HG03354 (cell line): ENCODE data around the gene RCE1.

Experiments
- ATAC-seq: cut with Tn5 transposase; IDR thresholded peaks from one replicate; pipeline ENCODE4 v1.9.1; 2021; ENCODE audit warnings: mild to moderate bottlenecking; ENCODE audit not compliant: unreplicated experiment, poor library complexity, severe bottlenecking

The RCE1 gene

GRCh38 chr11:66855574-66856495, 12.6 kb downstream of the RCE1 start:
- peak; percentile 71 for ATAC-seq

DNA sequence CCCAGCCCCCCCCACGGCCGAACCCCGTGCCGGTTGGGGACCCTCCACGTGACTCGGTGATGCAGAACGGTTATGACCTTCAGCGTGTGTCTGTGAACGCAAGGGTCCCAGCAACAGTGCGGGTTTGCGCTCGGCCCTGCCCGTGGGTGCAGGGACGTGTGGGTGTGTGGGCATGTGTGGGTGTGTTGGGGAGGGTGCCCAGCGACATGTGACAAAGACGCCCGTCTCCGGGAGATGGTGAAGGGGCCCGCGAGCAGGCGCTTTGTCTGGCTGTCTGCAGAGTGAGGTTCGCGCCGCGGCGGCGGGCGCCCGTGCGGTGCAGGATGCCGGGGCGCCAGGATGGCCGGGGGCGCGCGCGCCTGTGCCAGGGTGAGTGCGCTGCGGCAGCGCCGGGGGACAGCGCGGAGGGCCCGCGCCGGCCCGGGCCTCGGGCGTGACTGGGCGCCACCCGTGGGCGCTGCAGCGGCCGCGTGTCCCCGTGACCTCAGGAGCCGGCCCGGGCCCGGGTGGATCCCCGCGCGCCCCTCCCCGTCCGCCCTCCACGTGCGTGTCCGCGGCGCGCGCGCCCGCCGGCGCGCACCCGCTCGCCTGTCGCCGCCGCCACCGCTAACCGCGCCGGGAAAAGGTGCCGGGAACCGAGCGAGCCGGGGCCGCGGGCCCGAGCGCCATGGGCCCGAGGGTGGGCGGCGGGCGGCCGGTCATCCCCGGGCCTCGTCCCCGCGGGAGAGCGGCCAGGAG, 13.4 kb downstream of the RCE1 start, which contains the start of gene LRFN4:
LRFN4 (plus strand) TSS at position 569 of the 738 bp plus-strand sequence. CDS start 681 bp downstream, outside the sequence.
- peak; percentile 44 for ATAC-seq

DNA sequence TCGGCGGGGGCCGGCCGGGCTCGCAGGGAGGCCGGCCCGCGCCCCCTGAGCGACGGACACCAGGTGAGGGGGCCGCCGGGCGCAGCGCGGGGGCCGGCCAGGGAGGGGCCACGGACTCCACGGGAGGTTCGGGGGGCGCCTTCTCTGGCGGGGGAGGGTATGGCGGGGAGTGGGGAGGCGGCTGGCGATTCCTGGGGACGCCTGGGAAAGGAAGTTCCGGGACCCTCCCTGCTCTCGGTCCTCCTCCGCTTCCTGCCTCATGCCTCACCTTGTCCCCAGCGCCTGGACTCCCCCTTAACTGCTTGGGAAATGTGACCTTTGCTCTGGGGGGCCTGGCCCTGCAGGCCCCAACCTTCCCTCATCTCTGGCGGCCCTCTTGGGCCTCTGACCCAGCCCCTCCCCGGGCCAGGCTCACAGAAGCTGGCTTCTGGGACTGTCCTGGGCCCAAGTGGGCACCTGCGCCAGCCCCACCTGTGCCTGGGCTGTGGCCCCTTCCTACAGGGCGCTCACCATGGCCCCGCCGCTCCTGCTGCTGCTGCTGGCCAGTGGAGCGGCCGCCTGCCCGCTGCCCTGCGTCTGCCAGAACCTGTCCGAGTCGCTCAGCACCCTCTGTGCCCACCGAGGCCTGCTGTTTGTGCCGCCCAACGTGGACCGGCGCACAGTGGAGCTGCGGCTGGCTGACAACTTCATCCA, 14.1 kb downstream of the RCE1 start:
- ATAC-seq = no peak

DNA sequence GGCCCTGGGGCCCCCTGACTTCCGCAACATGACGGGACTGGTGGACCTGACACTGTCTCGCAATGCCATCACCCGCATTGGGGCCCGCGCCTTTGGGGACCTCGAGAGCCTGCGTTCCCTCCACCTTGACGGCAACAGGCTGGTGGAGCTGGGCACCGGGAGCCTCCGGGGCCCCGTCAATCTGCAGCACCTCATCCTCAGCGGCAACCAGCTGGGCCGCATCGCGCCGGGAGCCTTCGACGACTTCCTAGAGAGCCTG, 14.6 kb downstream of the RCE1 start:
- no peak for ATAC-seq

DNA sequence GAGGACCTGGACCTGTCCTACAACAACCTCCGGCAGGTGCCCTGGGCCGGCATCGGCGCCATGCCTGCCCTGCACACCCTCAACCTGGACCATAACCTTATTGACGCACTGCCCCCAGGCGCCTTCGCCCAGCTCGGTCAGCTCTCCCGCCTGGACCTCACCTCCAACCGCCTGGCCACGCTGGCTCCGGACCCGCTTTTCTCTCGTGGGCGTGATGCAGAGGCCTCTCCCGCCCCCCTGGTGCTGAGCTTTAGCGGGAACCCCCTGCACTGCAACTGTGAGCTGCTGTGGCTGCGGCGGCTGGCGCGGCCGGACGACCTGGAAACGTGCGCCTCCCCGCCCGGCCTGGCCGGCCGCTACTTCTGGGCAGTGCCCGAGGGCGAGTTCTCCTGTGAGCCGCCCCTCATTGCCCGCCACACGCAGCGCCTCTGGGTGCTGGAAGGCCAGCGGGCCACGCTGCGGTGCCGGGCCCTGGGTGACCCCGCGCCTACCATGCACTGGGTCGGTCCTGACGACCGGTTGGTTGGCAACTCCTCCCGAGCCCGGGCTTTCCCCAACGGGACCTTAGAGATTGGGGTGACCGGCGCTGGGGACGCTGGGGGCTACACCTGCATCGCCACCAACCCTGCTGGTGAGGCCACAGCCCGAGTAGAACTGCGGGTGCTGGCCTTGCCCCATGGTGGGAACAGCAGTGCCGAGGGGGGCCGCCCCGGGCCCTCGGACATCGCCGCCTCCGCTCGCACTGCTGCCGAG, 15.1 kb downstream of the RCE1 start:
- ATAC-seq = no peak

GRCh38 chr11:66858939-66859685, 15.9 kb downstream of the RCE1 start:
- ATAC-seq = no peak

- no peak for ATAC-seq
These were observed 16.6 kb downstream of the RCE1 start for GRCh38 chr11:66859686-66860448.

DNA sequence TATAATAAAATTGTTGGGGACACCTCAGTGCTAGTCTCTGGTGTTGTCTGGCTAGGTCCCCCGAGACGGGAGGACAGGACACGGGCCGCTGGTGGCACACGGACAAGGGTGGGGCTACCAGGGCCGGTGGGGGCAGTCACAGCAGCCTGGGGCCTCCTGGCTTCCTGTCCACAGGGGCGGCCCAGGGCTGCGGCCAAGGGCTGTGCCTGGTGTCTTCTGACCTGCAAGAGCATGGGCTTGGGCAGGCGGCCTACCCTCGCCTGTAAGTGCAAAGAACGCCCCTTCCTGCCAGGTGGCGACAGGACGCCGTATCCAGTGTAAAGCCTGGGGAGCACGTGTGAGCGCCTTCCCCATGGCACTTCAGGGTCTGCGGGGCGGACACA, 17.2 kb downstream of the RCE1 start:
- ATAC-seq = no peak

GRCh38 chr11:66861038-66861773, 18.0 kb downstream of the RCE1 start:
- no peak for ATAC-seq

DNA sequence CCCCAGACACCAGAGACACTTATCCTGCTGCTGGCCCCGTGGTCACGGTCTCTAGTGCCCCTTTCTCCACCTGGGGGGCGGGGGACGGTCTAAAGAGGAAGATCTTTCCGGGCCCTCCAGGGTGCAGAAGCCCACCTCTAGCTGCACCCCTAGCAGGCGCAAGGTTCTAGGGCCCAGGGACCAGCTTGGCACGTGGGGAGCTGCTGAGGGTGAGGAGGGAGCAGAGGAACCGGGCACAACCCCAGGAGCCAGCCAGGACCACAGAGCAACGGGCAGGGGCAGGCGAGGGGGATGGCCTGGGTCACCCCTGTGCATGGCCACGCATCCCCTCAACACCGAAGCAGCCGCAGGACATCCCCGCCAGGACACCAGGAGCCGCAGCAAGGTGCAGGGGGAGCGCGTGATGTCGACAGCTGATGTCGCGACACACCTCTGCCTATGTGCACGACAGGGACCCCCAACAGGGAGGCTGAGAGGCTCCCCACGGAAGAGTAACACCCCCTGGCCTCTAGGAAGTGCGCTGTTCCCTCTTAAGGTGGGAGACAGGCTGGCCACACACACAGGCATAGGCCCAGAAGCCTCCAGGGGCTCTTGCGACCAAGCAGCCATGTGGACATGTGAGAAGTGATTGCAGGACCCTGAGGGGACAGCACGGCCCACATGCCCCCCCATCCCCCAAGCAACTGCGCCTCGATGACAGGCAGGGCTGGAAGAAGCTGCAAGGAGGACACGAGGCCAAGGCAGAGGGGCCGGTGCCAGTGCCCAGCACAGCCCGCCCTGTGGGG, 18.7 kb downstream of the RCE1 start:
- no peak for ATAC-seq

GRCh38 chr11:66862559-66863037, 19.4 kb downstream of the RCE1 start:
- no peak for ATAC-seq

DNA sequence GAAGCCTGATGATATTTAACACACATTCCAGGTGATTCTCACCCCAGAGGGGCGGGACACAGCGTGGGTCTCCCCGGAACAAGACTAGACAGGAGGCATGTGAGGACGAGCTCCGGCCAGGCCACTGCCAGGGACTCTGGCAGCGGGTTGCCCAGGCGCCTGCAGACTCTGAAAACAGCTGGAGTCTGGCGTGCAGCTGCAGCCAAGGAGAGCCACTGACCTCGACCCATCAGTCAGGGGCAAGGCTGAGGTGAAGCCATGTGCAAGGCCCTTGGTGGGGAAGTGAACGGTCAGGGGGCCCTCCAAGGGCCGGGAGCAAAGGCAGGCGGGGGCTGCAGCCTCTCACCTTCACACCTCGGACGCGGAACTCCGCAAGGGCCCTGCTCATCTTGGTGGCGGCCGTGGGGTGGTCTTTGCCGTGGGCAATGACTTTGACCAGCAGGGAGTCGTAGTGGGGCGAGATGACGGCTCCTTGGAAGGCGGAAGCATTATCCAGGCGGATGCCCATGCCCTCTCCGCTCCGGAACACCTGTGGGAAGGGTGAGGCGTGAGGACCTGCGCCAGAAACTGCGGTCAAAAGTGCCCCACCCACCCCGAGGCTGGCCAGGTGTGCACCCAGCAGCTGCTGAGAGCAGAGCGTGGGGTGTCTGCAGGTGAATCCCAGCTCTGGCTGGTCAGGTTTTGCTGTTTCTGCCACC, 20.3 kb downstream of the RCE1 start:
- ATAC-seq = no peak

DNA sequence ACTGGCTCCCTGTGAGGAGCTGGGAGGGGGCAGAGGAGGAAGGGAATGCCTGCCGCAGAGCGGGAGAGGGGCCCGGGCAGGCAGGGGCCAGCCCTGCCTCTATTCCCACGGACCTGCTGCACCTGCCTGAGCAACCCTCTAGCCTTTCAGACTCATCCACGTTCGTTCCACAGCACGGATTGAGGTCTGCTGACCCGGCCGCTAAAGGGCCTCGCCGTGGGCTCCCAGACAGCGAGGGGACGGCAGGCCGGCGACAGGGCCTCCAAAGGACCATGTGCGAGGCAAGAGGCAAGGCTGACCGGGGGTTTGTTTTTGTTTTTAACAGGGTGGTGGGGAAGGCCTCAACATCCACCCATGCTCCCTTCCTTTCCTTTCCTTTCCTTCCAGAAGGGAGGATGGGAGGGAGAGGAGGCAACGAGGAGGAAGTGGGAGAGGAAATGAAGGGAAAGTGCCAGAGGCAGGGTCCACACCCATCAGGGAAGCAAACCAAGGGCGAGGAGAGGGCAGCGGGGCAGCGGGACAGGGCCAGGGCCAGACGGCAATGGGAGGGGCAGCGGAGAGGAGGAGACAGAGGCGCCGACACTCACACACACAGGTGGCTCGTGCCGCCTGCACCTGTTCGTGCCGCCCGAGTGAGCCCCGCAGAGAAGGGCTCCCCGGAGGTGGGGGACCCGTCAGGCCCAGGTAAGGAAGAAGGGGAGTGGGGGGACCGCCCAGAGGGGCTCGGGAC, 21.1 kb downstream of the RCE1 start:
- ATAC-seq = no peak

- no peak for ATAC-seq
These were observed 21.9 kb downstream of the RCE1 start for GRCh38 chr11:66864924-66865697.

- ATAC-seq = no peak
These were observed 22.8 kb downstream of the RCE1 start for GRCh38 chr11:66866007-66866406.
